Epithelial cell of alveolus of lung (primary cell): ENCODE data around the gene PAFAH2. TPM values are rescaled to one million over a fixed set of nuclear protein-coding genes. Genes with fewer than 3 reads are reported as not detected.

Source experiments
- total RNA-seq: library from RNA; depleted of rRNA; stranded (reverse); fragments of >200 nt; gene quantifications from 2 replicates; pipeline ENCODE4 v1.2.1, GENCODE V29; 2015

The PAFAH2 gene
- 6.6 and 8.3 TPM in 2 replicates for total RNA-seq

GRCh38 chr1:25997828-25998761 is at the start of gene PAFAH2:
Gene PAFAH2, minus strand, starts transcription at chr1:25998063. Its CDS starts 7,247 bp downstream, at chr1:25990816.

GRCh38 chr1:26045722-26046245 is 47.9 kb upstream of the PAFAH2 start, which contains the start of gene SLC30A2:
Gene SLC30A2, minus strand, starts transcription at chr1:26046118. Its CDS starts 222 bp downstream, at chr1:26045896.

GRCh38 chr1:26021647-26022403 is 24.0 kb upstream of the PAFAH2 start, which contains the start of gene EXTL1:
Gene EXTL1, plus strand, starts transcription at chr1:26021775. Its CDS starts 872 bp downstream, at chr1:26022647.

Other genes starting within 250 kb of the PAFAH2 start
- 63.1 and 106 TPM in 2 replicates for gene SELENON, start 197.9 kb downstream of the PAFAH2 start, total RNA-seq
- gene MTFR1L, start 178.1 kb downstream of the PAFAH2 start, total RNA-seq: 38.8 and 66.0 TPM in 2 replicates
- 2.7 and 3.2 TPM in 2 replicates for gene AUNIP, start 138.6 kb downstream of the PAFAH2 start, total RNA-seq
- 14.1 and 15.3 TPM in 2 replicates for gene PAQR7, start 122.4 kb downstream of the PAFAH2 start, total RNA-seq
- 95.9 and 137 TPM in 2 replicates for gene STMN1, start 91.6 kb downstream of the PAFAH2 start, total RNA-seq
- 0.52 and 0.56 TPM in 2 replicates for gene EXTL1, start 23.7 kb upstream of the PAFAH2 start, total RNA-seq
- not detected in 2 replicates for gene SLC30A2, start 48.1 kb upstream of the PAFAH2 start, total RNA-seq
- gene TRIM63, start 69.6 kb upstream of the PAFAH2 start, total RNA-seq: not detected in 2 replicates
- 2.7 and 5.9 TPM in 2 replicates for gene PDIK1L, start 113.8 kb upstream of the PAFAH2 start, total RNA-seq
- under 0.01 TPM in 1 of 2 replicates, not detected in the other for gene FAM110D, start 161.0 kb upstream of the PAFAH2 start, total RNA-seq
- not detected in 2 replicates for gene C1orf232, start 170.9 kb upstream of the PAFAH2 start, total RNA-seq
- 36.7 and 51.8 TPM in 2 replicates for gene ZNF593, start 171.8 kb upstream of the PAFAH2 start, total RNA-seq
- not detected in 2 replicates for gene ZNF593OS, start 173.8 kb upstream of the PAFAH2 start, total RNA-seq
- 0.52 TPM in 1 of 2 replicates, not detected in the other for gene CNKSR1, start 179.4 kb upstream of the PAFAH2 start, total RNA-seq
- gene CATSPER4, start 192.5 kb upstream of the PAFAH2 start, total RNA-seq: not detected in 2 replicates
- gene CEP85, start 236.1 kb upstream of the PAFAH2 start, total RNA-seq: 4.6 and 5.4 TPM in 2 replicates